ENCODE measurements around the gene FRAS1. TPM values are rescaled to one million over a fixed set of nuclear protein-coding genes. Genes with fewer than 3 reads are reported as not detected.

FRAS1 gene
- total RNA-seq, 2 experiments from 2014 or later: not detected

GRCh38 chr4:78137532-78137931 lies 80.4 kb downstream of the FRAS1 start:
- peaks cover 30% of the 10 kb centered on the region for H3K27me3 Mint-ChIP-seq
- Histone ChIP-seq H3K27ac (ENCODE audit: low read depth in 1 of 2, low read length in 2 of 2) (no peak overlapping the region), H3K4me1 (ENCODE audit: insufficient read depth, low read length) (no peaks in the 10 kb centered on the region), H3K9me3 (ENCODE audit: control insufficient read depth in 1 of 2, insufficient read depth in 1 of 2, low read length in 2 of 2) (peaks cover 0 to 10% of the 10 kb centered on the region in 2 experiments), H3K36me3 (ENCODE audit: insufficient read depth, low read length) (no peaks in the 10 kb centered on the region), H3K4me3 (ENCODE audit: low read length) (no peak overlapping the region), H3K27me3 (ENCODE audit: control insufficient read depth in 1 of 2, insufficient read depth in 2 of 2, low read length in 2 of 2) (peaks cover 0 to 2% of the 10 kb centered on the region in 2 experiments)
- CTCF ChIA-PET: no interaction called here
- no peak for TF ChIP-seq CTCF (IDR thresholded peaks at IDR 0.05)
- no peak overlapping the region for H3K4me3 Mint-ChIP-seq
- ATAC-seq (ENCODE audit: poor library complexity) (no peak), DNase-seq (no peak)
- intact Hi-C loops (cut with DNase I, micrococcal nuclease): no loop called here
- H3K9me3 Mint-ChIP-seq: peaks cover 3% of the 10 kb centered on the region
- H3K27ac Mint-ChIP-seq: no peak overlapping the region
- no peaks in the 10 kb centered on the region for H3K36me3 Mint-ChIP-seq (ENCODE audit: low read depth)
- POLR2A ChIA-PET: no interaction called here
- H3K4me1 Mint-ChIP-seq (ENCODE audit: low read depth): no peaks in the 10 kb centered on the region

- no peaks in the 10 kb centered on the region for H3K4me1 ChIP-seq (ENCODE audit: insufficient read depth, low read length)
- no peak for ATAC-seq (ENCODE audit: poor library complexity)
- peaks cover 0 to 10% of the 10 kb centered on the region in 2 experiments for H3K9me3 ChIP-seq (ENCODE audit: control insufficient read depth in 1 of 2, insufficient read depth in 1 of 2, low read length in 2 of 2)
- H3K27me3 ChIP-seq (ENCODE audit: control insufficient read depth in 1 of 2, insufficient read depth in 2 of 2, low read length in 2 of 2): peaks cover 0 to 2% of the 10 kb centered on the region in 2 experiments
- CTCF ChIA-PET: no interaction called here
- peaks cover 3% of the 10 kb centered on the region for H3K9me3 Mint-ChIP-seq
- POLR2A ChIA-PET: no interaction called here
- no peak overlapping the region for H3K4me3 Mint-ChIP-seq
- no peak for TF ChIP-seq CTCF (IDR thresholded peaks at IDR 0.05)
- intact Hi-C loops (cut with DNase I, micrococcal nuclease): no loop called here
- no peak overlapping the region for H3K4me3 ChIP-seq (ENCODE audit: low read length)
- no peak for DNase-seq
- no peak overlapping the region for H3K27ac Mint-ChIP-seq
- no peak overlapping the region for H3K27ac ChIP-seq (ENCODE audit: low read depth in 1 of 2, low read length in 2 of 2)
- H3K36me3 ChIP-seq (ENCODE audit: insufficient read depth, low read length): no peaks in the 10 kb centered on the region
- H3K36me3 Mint-ChIP-seq (ENCODE audit: low read depth): no peaks in the 10 kb centered on the region
- H3K27me3 Mint-ChIP-seq: peaks cover 24% of the 10 kb centered on the region
- H3K4me1 Mint-ChIP-seq (ENCODE audit: low read depth): no peaks in the 10 kb centered on the region
These were observed 81.1 kb downstream of the FRAS1 start for GRCh38 chr4:78138252-78138651.

- Mint-ChIP-seq H3K27me3 (peaks cover 8% of the 10 kb centered on the region), H3K4me3 (no peak overlapping the region), H3K4me1 (ENCODE audit: low read depth) (no peaks in the 10 kb centered on the region), H3K9me3 (peaks cover 3% of the 10 kb centered on the region), H3K27ac (no peak overlapping the region), H3K36me3 (ENCODE audit: low read depth) (no peaks in the 10 kb centered on the region)
- H3K4me3 ChIP-seq (ENCODE audit: low read length): no peak overlapping the region
- DNase-seq (no peak), ATAC-seq (ENCODE audit: poor library complexity) (no peak)
- TF ChIP-seq CTCF (IDR thresholded peaks at IDR 0.05): no peak
- ChIA-PET CTCF (no interaction called here), POLR2A (no interaction called here)
- no peaks in the 10 kb centered on the region for H3K36me3 ChIP-seq (ENCODE audit: insufficient read depth, low read length)
- H3K9me3 ChIP-seq (ENCODE audit: control insufficient read depth in 1 of 2, insufficient read depth in 1 of 2, low read length in 2 of 2): peaks cover 0 to 10% of the 10 kb centered on the region in 2 experiments
- H3K27ac ChIP-seq (ENCODE audit: low read depth in 1 of 2, low read length in 2 of 2): no peak overlapping the region
- intact Hi-C loops (cut with DNase I, micrococcal nuclease): no loop called here
- H3K4me1 ChIP-seq (ENCODE audit: insufficient read depth, low read length): no peaks in the 10 kb centered on the region
- H3K27me3 ChIP-seq (ENCODE audit: control insufficient read depth in 1 of 2, insufficient read depth in 2 of 2, low read length in 2 of 2): no peaks in the 10 kb centered on the region
These were observed 86.5 kb downstream of the FRAS1 start for GRCh38 chr4:78143634-78144033.

All from CD4-positive, alpha-beta T cell (primary cell).